Right ventricle myocardium superior (tissue), 1 donor: ENCODE data around the gene GRIA1. TPM values are rescaled to one million over a fixed set of nuclear protein-coding genes. Genes with fewer than 3 reads are reported as not detected.
"Not testable (repeated sequence)": the region's sequence is repeated elsewhere in the genome, so short reads cannot be mapped to it uniquely, and the experiment has no call there.

Experiments
- ATAC-seq: fragments of 200-7000 bp; cut with Tn5 transposase; one replicate; pipeline ENCODE4 v1.9.1; 2020; ENCODE audit warnings: mild to moderate bottlenecking; ENCODE audit not compliant: poor library complexity
- DNase-seq: peaks from one replicate; pipeline ENCODE4 v3.0.0-alpha.2; 2020
- intact Hi-C: fragments of 100-400 bp; cut with DNase I; formaldehyde crosslinking; loops from one replicate; pipeline ENCODE4 v1.11.2; 2022
- total RNA-seq: library from RNA; stranded (reverse); fragmentation: NEBNext Ultra II Directional; extraction: Animal tissue kit (Norgen Biotek cat#: 25700); gene quantifications from one replicate; pipeline ENCODE4 v1.2.1, GENCODE V29; 2021
- donor health status: DM: no; HTN: yes; CAD: no; lungs with severe emphysema.

GRIA1 gene
- total RNA-seq, 1 donor from 2014 or later: 0.05 TPM

GRCh38 chr5:153674356-153674755 is 183.9 kb downstream of the GRIA1 start:
- ATAC-seq (no peak), DNase-seq (no peak)
- intact Hi-C loops: no loop called here

- intact Hi-C loops: no loop called here
- ATAC-seq: no peak
Observed at GRCh38 chr5:153676406-153676805, 185.9 kb downstream of the GRIA1 start.

GRCh38 chr5:153676821-153677220 is 186.4 kb downstream of the GRIA1 start:
- intact Hi-C loops: no loop called here
- ATAC-seq (no peak), DNase-seq (no peak)

More at GRCh38 chr5:153676406-153676805, 185.9 kb downstream of the GRIA1 start:
- no peak for DNase-seq

- peak; percentile 79 for ATAC-seq
- peak; percentile 63 for DNase-seq
Observed at GRCh38 chr5:153678617-153679329, 188.3 kb downstream of the GRIA1 start.

GRCh38 chr5:153690236-153690635 is 199.8 kb downstream of the GRIA1 start:
- DNase-seq: no peak
- ATAC-seq: no peak
- intact Hi-C loops: no loop called here

More at GRCh38 chr5:153678617-153679329, 188.3 kb downstream of the GRIA1 start:
- intact Hi-C loops: no loop called here

- ATAC-seq: peak; percentile 43
Observed at GRCh38 chr5:153696256-153696655, 205.8 kb downstream of the GRIA1 start.

GRCh38 chr5:153699035-153699434 is 208.6 kb downstream of the GRIA1 start:
- no peak for DNase-seq
- intact Hi-C loops: no loop called here
- no peak for ATAC-seq

More at GRCh38 chr5:153696256-153696655, 205.8 kb downstream of the GRIA1 start:
- DNase-seq: no peak
- intact Hi-C loops: no loop called here

- ATAC-seq: no peak
- no peak for DNase-seq
- intact Hi-C loops: no loop called here
Observed at GRCh38 chr5:153700940-153701339, 210.5 kb downstream of the GRIA1 start.

GRCh38 chr5:153702265-153702664 is 211.8 kb downstream of the GRIA1 start:
- intact Hi-C loops: no loop called here
- ATAC-seq (no peak), DNase-seq (no peak)

- intact Hi-C loops: no loop called here
Observed at GRCh38 chr5:153704110-153704509, 213.6 kb downstream of the GRIA1 start.

GRCh38 chr5:153707626-153708025 is 217.2 kb downstream of the GRIA1 start:
- ATAC-seq (no peak), DNase-seq (no peak)
- intact Hi-C loops: no loop called here

More at GRCh38 chr5:153704110-153704509, 213.6 kb downstream of the GRIA1 start:
- DNase-seq (no peak), ATAC-seq (peak; percentile 79)

- no peak for ATAC-seq
- no peak for DNase-seq
- intact Hi-C loops: loop anchor here (5.0 kb wide), 1 partner anchor 214 kb away; no protein-coding TSS in a partner anchor
Observed at GRCh38 chr5:153711755-153712154, 221.3 kb downstream of the GRIA1 start.

GRCh38 chr5:153712946-153713345 is 222.5 kb downstream of the GRIA1 start:
- ATAC-seq (no peak), DNase-seq (no peak)
- intact Hi-C loops: loop anchor here (5.0 kb wide), 1 partner anchor 216 kb away; no protein-coding TSS in a partner anchor

GRCh38 chr5:153713943-153714342 is 223.5 kb downstream of the GRIA1 start:
- intact Hi-C loops: loop anchor here (5.0 kb wide), 1 partner anchor 217 kb away; no protein-coding TSS in a partner anchor
- DNase-seq: no peak
- ATAC-seq: no peak

- DNase-seq (no peak), ATAC-seq (no peak)
- intact Hi-C loops: loop anchor here (5.0 kb wide), 1 partner anchor 217 kb away; no protein-coding TSS in a partner anchor
Observed at GRCh38 chr5:153714798-153715197, 224.3 kb downstream of the GRIA1 start.

- intact Hi-C loops: no loop called here
- ATAC-seq (no peak), DNase-seq (no peak)
Observed at GRCh38 chr5:153717287-153717686, 226.8 kb downstream of the GRIA1 start.

GRCh38 chr5:153718713-153719112 is 228.2 kb downstream of the GRIA1 start:
- DNase-seq: no peak
- intact Hi-C loops: no loop called here
- ATAC-seq: peak; percentile 90

GRCh38 chr5:153719324-153719723 is 228.9 kb downstream of the GRIA1 start:
- DNase-seq (peak; percentile 41), ATAC-seq (peak; percentile 82)
- intact Hi-C loops: no loop called here

- intact Hi-C loops, DNase-seq, ATAC-seq: not testable (repeated sequence)
Observed at GRCh38 chr5:153723022-153723610, 232.6 kb downstream of the GRIA1 start.

- intact Hi-C loops: no loop called here
- no peak for ATAC-seq
Observed at GRCh38 chr5:153742060-153742459, 251.6 kb downstream of the GRIA1 start.

More at GRCh38 chr5:153742060-153742459, 251.6 kb downstream of the GRIA1 start:
- DNase-seq: no peak
